Measurements from ENCODE around the gene SLC17A3. TPM values are rescaled to one million over a fixed set of nuclear protein-coding genes. Genes with fewer than 3 reads are reported as not detected.

The SLC17A3 gene
- total RNA-seq, 1 donor from 2014 or later, result not detected

- Mint-ChIP-seq H3K27ac (ENCODE audit: unreplicated experiment) (no peak overlapping the region), H3K4me1 (ENCODE audit: low read depth, unreplicated experiment) (no peaks in the 10 kb centered on the region), H3K4me3 (ENCODE audit: unreplicated experiment) (no peak overlapping the region), H3K36me3 (ENCODE audit: unreplicated experiment) (no peaks in the 10 kb centered on the region), H3K9me3 (ENCODE audit: unreplicated experiment) (no peaks in the 10 kb centered on the region), H3K27me3 (ENCODE audit: unreplicated experiment) (no peaks in the 10 kb centered on the region)
- TF ChIP-seq CTCF (IDR thresholded peaks at IDR 0.05; ENCODE audit: partially characterized antibody, unreplicated experiment), result no peak
- DNase-seq, result no peak
Measured at GRCh38 chr6:25898289-25898977, 24.4 kb upstream of the SLC17A3 start.

GRCh38 chr6:25896252-25896651, 22.2 kb upstream of the SLC17A3 start:
- H3K27ac Mint-ChIP-seq (ENCODE audit: unreplicated experiment), result no peak overlapping the region
- no peaks in the 10 kb centered on the region for H3K9me3 Mint-ChIP-seq (ENCODE audit: unreplicated experiment)
- DNase-seq, result no peak
- no peak overlapping the region for H3K4me3 Mint-ChIP-seq (ENCODE audit: unreplicated experiment)
- no peaks in the 10 kb centered on the region for H3K4me1 Mint-ChIP-seq (ENCODE audit: low read depth, unreplicated experiment)
- TF ChIP-seq CTCF (IDR thresholded peaks at IDR 0.05; ENCODE audit: partially characterized antibody, unreplicated experiment), result no peak
- no peaks in the 10 kb centered on the region for H3K27me3 Mint-ChIP-seq (ENCODE audit: unreplicated experiment)
- no peaks in the 10 kb centered on the region for H3K36me3 Mint-ChIP-seq (ENCODE audit: unreplicated experiment)

GRCh38 chr6:25895771-25896170, 21.7 kb upstream of the SLC17A3 start:
- Mint-ChIP-seq H3K4me1 (ENCODE audit: low read depth, unreplicated experiment) (no peaks in the 10 kb centered on the region), H3K4me3 (ENCODE audit: unreplicated experiment) (no peak overlapping the region), H3K9me3 (ENCODE audit: unreplicated experiment) (no peaks in the 10 kb centered on the region), H3K27ac (ENCODE audit: unreplicated experiment) (no peak overlapping the region), H3K36me3 (ENCODE audit: unreplicated experiment) (no peaks in the 10 kb centered on the region), H3K27me3 (ENCODE audit: unreplicated experiment) (no peaks in the 10 kb centered on the region)
- DNase-seq, result no peak
- TF ChIP-seq CTCF (IDR thresholded peaks at IDR 0.05; ENCODE audit: partially characterized antibody, unreplicated experiment), result no peak

- H3K4me3 Mint-ChIP-seq (ENCODE audit: unreplicated experiment), result no peak overlapping the region
- no peak for TF ChIP-seq CTCF (IDR thresholded peaks at IDR 0.05; ENCODE audit: partially characterized antibody, unreplicated experiment)
- peaks cover 1% of the 10 kb centered on the region for H3K27me3 Mint-ChIP-seq (ENCODE audit: unreplicated experiment)
- H3K4me1 Mint-ChIP-seq (ENCODE audit: low read depth, unreplicated experiment), result peaks cover 2% of the 10 kb centered on the region
- no peaks in the 10 kb centered on the region for H3K36me3 Mint-ChIP-seq (ENCODE audit: unreplicated experiment)
- H3K9me3 Mint-ChIP-seq (ENCODE audit: unreplicated experiment), result no peaks in the 10 kb centered on the region
- no peak overlapping the region for H3K27ac Mint-ChIP-seq (ENCODE audit: unreplicated experiment)
- no peak for DNase-seq
Measured at GRCh38 chr6:25893778-25894177, 19.7 kb upstream of the SLC17A3 start.

- H3K9me3 Mint-ChIP-seq (ENCODE audit: unreplicated experiment), result no peaks in the 10 kb centered on the region
- H3K27me3 Mint-ChIP-seq (ENCODE audit: unreplicated experiment), result peaks cover 3% of the 10 kb centered on the region
- peaks cover 6% of the 10 kb centered on the region for H3K4me1 Mint-ChIP-seq (ENCODE audit: low read depth, unreplicated experiment)
- no peak overlapping the region for H3K4me3 Mint-ChIP-seq (ENCODE audit: unreplicated experiment)
- no peak for DNase-seq
- no peaks in the 10 kb centered on the region for H3K36me3 Mint-ChIP-seq (ENCODE audit: unreplicated experiment)
- TF ChIP-seq CTCF (IDR thresholded peaks at IDR 0.05; ENCODE audit: partially characterized antibody, unreplicated experiment), result no peak
- no peak overlapping the region for H3K27ac Mint-ChIP-seq (ENCODE audit: unreplicated experiment)
Measured at GRCh38 chr6:25892877-25893276, 18.8 kb upstream of the SLC17A3 start.

Data from glutamatergic neuron (in vitro differentiated cells).